Neural cell (in vitro differentiated cells): ENCODE data around the gene RAE1. TPM values are rescaled to one million over a fixed set of nuclear protein-coding genes. Genes with fewer than 3 reads are reported as not detected.

Experiments
- H2AFZ ChIP-seq: fragments of 200-600, 300-800 bp; sonication (generic), shearing (Covaris generic); 2 replicates; pipeline ENCODE4 v1.6.0; 2014; ENCODE audit warnings: low read depth, mild to moderate bottlenecking, antibody characterized with exemption, low read length, moderate library complexity
- H3F3A ChIP-seq: fragments of 200-600 bp; shearing (Covaris generic); 2 replicates; pipeline ENCODE4 v1.6.1; 2016; ENCODE audit warnings: mild to moderate bottlenecking, moderate library complexity, mixed read lengths, antibody characterized with exemption, low read length; ENCODE audit not compliant: insufficient read depth, poor library complexity, severe bottlenecking
- H3K27ac ChIP-seq: fragments of 200-600, 300-800 bp; sonication (generic), shearing (Covaris generic); 2 replicates; pipeline ENCODE4 v1.5.1; 2014; ENCODE audit warnings: mild to moderate bottlenecking, low read length, moderate library complexity
- H3K27me3 ChIP-seq: fragments of 300-800, 200-600 bp; sonication (generic), shearing (Covaris generic); 2 replicates; pipeline ENCODE4 v1.6.0; 2014; ENCODE audit warnings: mild to moderate bottlenecking, low read depth, low read length, moderate library complexity; ENCODE audit not compliant: insufficient read depth
- H3K36me3 ChIP-seq: fragments of 300-800, 200-600 bp; sonication (generic), shearing (Covaris generic); 2 replicates; pipeline ENCODE4 v1.5.1; 2014; ENCODE audit warnings: mild to moderate bottlenecking, antibody characterized with exemption, low read length, moderate library complexity; ENCODE audit not compliant: insufficient read depth
- H3K4me2 ChIP-seq: fragments of 300-800, 200-600 bp; sonication (generic), shearing (Covaris generic); 2 replicates; pipeline ENCODE4 v1.6.0; 2014; ENCODE audit warnings: mild to moderate bottlenecking, low read length
- H3K4me3 ChIP-seq: fragments of 300-800, 200-600 bp; sonication (generic), shearing (Covaris generic); 2 replicates; pipeline ENCODE4 v1.5.1; 2014; ENCODE audit warnings: mild to moderate bottlenecking, low read length, moderate library complexity
- H3K79me2 ChIP-seq: fragments of 200-600 bp; shearing (Covaris generic); replicated peaks from 2 replicates; pipeline ENCODE4 v1.6.0; 2014; ENCODE audit warnings: mild to moderate bottlenecking, low read length, moderate library complexity; ENCODE audit not compliant: insufficient read depth
- H3K9ac ChIP-seq: fragments of 300-800, 200-600 bp; sonication (generic), shearing (Covaris generic); 2 replicates; pipeline ENCODE4 v1.6.1; 2016; ENCODE audit warnings: mild to moderate bottlenecking, low read length, mixed read lengths
- H3K9me2 ChIP-seq: fragments of 200-600 bp; shearing (Covaris generic); 2 replicates; pipeline ENCODE4 v1.6.1; 2016; ENCODE audit warnings: mild to moderate bottlenecking, low read length, mixed read lengths; ENCODE audit not compliant: insufficient read depth
- H3K9me3 ChIP-seq: fragments of 200-600, 300-800 bp; sonication (generic), shearing (Covaris generic); 2 replicates; pipeline ENCODE4 v1.6.1; 2016; ENCODE audit warnings: mild to moderate bottlenecking, mixed run types, low read length, moderate library complexity, mixed read lengths
- H4K20me1 ChIP-seq: fragments of 200-600 bp; shearing (Covaris generic); 2 replicates; pipeline ENCODE4 v1.6.1; 2016; ENCODE audit warnings: mild to moderate bottlenecking, mixed run types; ENCODE audit not compliant: insufficient read depth
- CTCF ChIP-seq: fragments of 450-650 bp; IDR thresholded peaks from 2 replicates; pipeline ENCODE4 v1.5.1; 2014; ENCODE audit warnings: antibody characterized with exemption, mild to moderate bottlenecking, moderate library complexity; ENCODE audit not compliant: poor library complexity, severe bottlenecking
- EP300 ChIP-seq: fragments of 450-650 bp; conservative IDR thresholded peaks from 2 replicates; pipeline ENCODE4 v1.6.1; 2014; ENCODE audit warnings: antibody characterized with exemption, mild to moderate bottlenecking, moderate library complexity; ENCODE audit not compliant: poor library complexity, severe bottlenecking
- EZH2 ChIP-seq: fragments of 200-600, 300-800 bp; shearing (Covaris generic), sonication (generic); IDR thresholded peaks from 2 replicates; pipeline ENCODE4 v1.6.1; 2014; ENCODE audit warnings: antibody characterized with exemption, low read length, borderline replicate concordance, mild to moderate bottlenecking; ENCODE audit not compliant: insufficient read depth, poor library complexity, severe bottlenecking
- MXI1 ChIP-seq: fragments of 450-650 bp; conservative IDR thresholded peaks from 2 replicates; pipeline ENCODE4 v1.6.1; 2014; ENCODE audit warnings: antibody characterized with exemption, mild to moderate bottlenecking; ENCODE audit not compliant: poor library complexity, severe bottlenecking
- POLR2AphosphoS5 ChIP-seq: IDR thresholded peaks from 2 replicates; pipeline ENCODE4 v1.6.1; 2012
- RAD21 ChIP-seq: fragments of 450-650 bp; conservative IDR thresholded peaks from 2 replicates; pipeline ENCODE4 v1.6.1; 2014; ENCODE audit warnings: antibody characterized with exemption, mild to moderate bottlenecking, moderate library complexity
- REST ChIP-seq: IDR thresholded peaks from 2 replicates; pipeline ENCODE4 v1.6.1; 2012; ENCODE audit warnings: borderline replicate concordance
- SMC3 ChIP-seq: fragments of 450-650 bp; conservative IDR thresholded peaks from 2 replicates; pipeline ENCODE4 v1.6.1; 2014; ENCODE audit warnings: antibody characterized with exemption, mild to moderate bottlenecking, moderate library complexity; ENCODE audit not compliant: poor library complexity
- TAF1 ChIP-seq: IDR thresholded peaks from 2 replicates; pipeline ENCODE4 v1.6.1; 2012; ENCODE audit warnings: low read depth
- polyA plus RNA-seq: library from polyadenylated mRNA; depleted of rRNA; stranded (reverse); fragments of >200 nt; gene quantifications from 2 replicates; pipeline ENCODE4 v1.2.3, GENCODE V29; 2014

RAE1 gene
- polyA plus RNA-seq, 1 donor from 2014 or later = 134 TPM

- Histone ChIP-seq H3K9me3 (no peaks in the 10 kb centered on the region), H3K4me3 (no peak overlapping the region), H2AFZ (no peak overlapping the region), H3F3A (no peaks in the 10 kb centered on the region), H3K27ac (no peak overlapping the region), H3K9me2 (no peaks in the 10 kb centered on the region), H3K9ac (no peak overlapping the region), H4K20me1 (no peaks in the 10 kb centered on the region), H3K36me3 (no peaks in the 10 kb centered on the region), H3K79me2 (no peaks in the 10 kb centered on the region), H3K27me3 (peaks cover 8% of the 10 kb centered on the region), H3K4me2 (no peak overlapping the region)
- no peak for TF ChIP-seq EP300
- TF ChIP-seq POLR2AphosphoS5 = no peak
- TF ChIP-seq TAF1 = no peak
- no peak for TF ChIP-seq MXI1
- TF ChIP-seq CTCF = no peak
- TF ChIP-seq EZH2 = no peak
- TF ChIP-seq REST = no peak
- TF ChIP-seq RAD21 = no peak
Observed at GRCh38 chr20:57388953-57389694, 38.1 kb downstream of the RAE1 start.

GRCh38 chr20:57389695-57390603 is 38.9 kb downstream of the RAE1 start:
- H3K79me2 ChIP-seq = no peaks in the 10 kb centered on the region
- no peak overlapping the region for H3K4me2 ChIP-seq
- TF ChIP-seq TAF1 (no peak), RAD21 (no peak), POLR2AphosphoS5 (no peak), MXI1 (no peak), EP300 (no peak), SMC3 (no peak), EZH2 (no peak), REST (no peak), CTCF (no peak)
- no peak overlapping the region for H3K9ac ChIP-seq
- H3K27me3 ChIP-seq = peaks cover 8% of the 10 kb centered on the region
- no peaks in the 10 kb centered on the region for H3K9me3 ChIP-seq
- no peaks in the 10 kb centered on the region for H4K20me1 ChIP-seq
- no peaks in the 10 kb centered on the region for H3K9me2 ChIP-seq
- H3F3A ChIP-seq = no peaks in the 10 kb centered on the region
- no peaks in the 10 kb centered on the region for H3K36me3 ChIP-seq
- no peak overlapping the region for H2AFZ ChIP-seq
- no peak overlapping the region for H3K4me3 ChIP-seq
- no peak overlapping the region for H3K27ac ChIP-seq
